GM12875 (cell line): ENCODE data around the gene SNX21.
"Not testable (repeated sequence)": the region's sequence is repeated elsewhere in the genome, so short reads cannot be mapped to it uniquely, and the experiment has no call there.

Experiments
- H3K4me3 ChIP-seq: one replicate; pipeline ENCODE4 v1.5.1; 2011; ENCODE audit warnings: low read depth, low read length, control low read depth
- CTCF ChIP-seq: IDR thresholded peaks from 2 replicates; pipeline ENCODE4 v1.5.1; 2011; ENCODE audit warnings: low read depth, mild to moderate bottlenecking, control low read depth, inconsistent platforms, low read length, moderate library complexity, borderline replicate concordance; ENCODE audit not compliant: insufficient read depth

SNX21 gene

GRCh38 chr20:45826381-45827019 lies 7.1 kb upstream of the SNX21 start:
- no peak for TF ChIP-seq CTCF
- no peak overlapping the region for H3K4me3 ChIP-seq

GRCh38 chr20:45827030-45827652 lies 6.5 kb upstream of the SNX21 start, which contains the start of gene TNNC2:
Gene TNNC2 (minus strand): TSS chr20:45827312. CDS start chr20:45827248, 64 bp downstream.
- no peak within 1 kb of the TSS for H3K4me3 ChIP-seq
- no peak for TF ChIP-seq CTCF

- TF ChIP-seq CTCF: no peak
- H3K4me3 ChIP-seq: no peak overlapping the region
These were observed 5.9 kb upstream of the SNX21 start for GRCh38 chr20:45827712-45828111.

- no peak overlapping the region for H3K4me3 ChIP-seq
- TF ChIP-seq CTCF: no peak
These were observed 5.0 kb upstream of the SNX21 start for GRCh38 chr20:45828589-45828988.

GRCh38 chr20:45829673-45830106 lies 3.9 kb upstream of the SNX21 start:
- H3K4me3 ChIP-seq: not testable (repeated sequence)

GRCh38 chr20:45832619-45833018 lies 980 bp upstream of the SNX21 start:
- no peak for TF ChIP-seq CTCF

GRCh38 chr20:45833883-45834796 lies 541 bp downstream of the SNX21 start:
- peak overlapping the region; percentile 58 for H3K4me3 ChIP-seq
- no peak for TF ChIP-seq CTCF

More at GRCh38 chr20:45832619-45833018, 980 bp upstream of the SNX21 start:
- H3K4me3 ChIP-seq: no peak overlapping the region
